Activated naive CD8-positive, alpha-beta T cell treated with anti-CD3 and anti-CD28 coated beads for 36 hours (primary cell): ENCODE results near the gene AUTS2. TPM values are rescaled to one million over a fixed set of nuclear protein-coding genes. Genes with fewer than 3 reads are reported as not detected.

ENCODE experiments used
- DNase-seq: peaks from one replicate; pipeline ENCODE4 v3.0.0; 2021
- H3K27ac Mint-ChIP-seq: one replicate; pipeline ENCODE4 v1.8.0; 2022; ENCODE audit warnings: mild to moderate bottlenecking, moderate library complexity, mixed read lengths
- H3K27me3 Mint-ChIP-seq: one replicate; pipeline ENCODE4 v1.8.0; 2022; ENCODE audit warnings: mild to moderate bottlenecking, mixed read lengths
- H3K36me3 Mint-ChIP-seq: one replicate; pipeline ENCODE4 v1.8.0; 2021; ENCODE audit warnings: mild to moderate bottlenecking, mixed read lengths
- H3K4me1 Mint-ChIP-seq: one replicate; pipeline ENCODE4 v1.8.0; 2021; ENCODE audit warnings: mixed read lengths
- H3K4me3 Mint-ChIP-seq: one replicate; pipeline ENCODE4 v1.8.0; 2022; ENCODE audit warnings: mild to moderate bottlenecking, moderate library complexity, mixed read lengths
- H3K9me3 Mint-ChIP-seq: one replicate; pipeline ENCODE4 v1.8.0; 2022; ENCODE audit warnings: mixed read lengths
- total RNA-seq, 2 experiments: library from RNA; stranded (reverse); gene quantifications; one replicate each; pipeline ENCODE4 v1.2.3, GENCODE V29; 2021

AUTS2 gene
- total RNA-seq, 2 experiments from 2014 or later, result 0.58 to 0.78 TPM

- Mint-ChIP-seq H3K27ac (no peak overlapping the region), H3K9me3 (peaks cover 5% of the 10 kb centered on the region), H3K27me3 (no peaks in the 10 kb centered on the region)
Measured at GRCh38 chr7:70153933-70154332, 555.7 kb downstream of the AUTS2 start.

GRCh38 chr7:70154521-70155180, 556.4 kb downstream of the AUTS2 start:
- Mint-ChIP-seq H3K4me1 (no peaks in the 10 kb centered on the region), H3K27me3 (no peaks in the 10 kb centered on the region), H3K36me3 (no peaks in the 10 kb centered on the region)

More at GRCh38 chr7:70153933-70154332, 555.7 kb downstream of the AUTS2 start:
- no peak for DNase-seq
- Mint-ChIP-seq H3K36me3 (no peaks in the 10 kb centered on the region), H3K4me3 (no peak overlapping the region), H3K4me1 (no peaks in the 10 kb centered on the region)

GRCh38 chr7:70156057-70156456, 557.8 kb downstream of the AUTS2 start:
- Mint-ChIP-seq H3K9me3 (peaks cover 5% of the 10 kb centered on the region), H3K27me3 (no peaks in the 10 kb centered on the region), H3K27ac (no peak overlapping the region), H3K36me3 (no peaks in the 10 kb centered on the region), H3K4me1 (no peaks in the 10 kb centered on the region), H3K4me3 (no peak overlapping the region)
- no peak for DNase-seq

More at GRCh38 chr7:70154521-70155180, 556.4 kb downstream of the AUTS2 start:
- Mint-ChIP-seq H3K27ac (no peak overlapping the region), H3K4me3 (no peak overlapping the region), H3K9me3 (peaks cover 5% of the 10 kb centered on the region)
- DNase-seq, result no peak

GRCh38 chr7:70159121-70159520, 560.8 kb downstream of the AUTS2 start:
- no peaks in the 10 kb centered on the region for H3K36me3 Mint-ChIP-seq
- no peaks in the 10 kb centered on the region for H3K27me3 Mint-ChIP-seq
- H3K4me1 Mint-ChIP-seq, result no peaks in the 10 kb centered on the region
- no peak overlapping the region for H3K4me3 Mint-ChIP-seq
- no peaks in the 10 kb centered on the region for H3K9me3 Mint-ChIP-seq
- DNase-seq, result no peak
- H3K27ac Mint-ChIP-seq, result no peak overlapping the region

- no peaks in the 10 kb centered on the region for H3K4me1 Mint-ChIP-seq
- DNase-seq, result no peak
- no peaks in the 10 kb centered on the region for H3K36me3 Mint-ChIP-seq
- no peak overlapping the region for H3K4me3 Mint-ChIP-seq
- no peaks in the 10 kb centered on the region for H3K27me3 Mint-ChIP-seq
- no peak overlapping the region for H3K27ac Mint-ChIP-seq
- peaks cover 7% of the 10 kb centered on the region for H3K9me3 Mint-ChIP-seq
Measured at GRCh38 chr7:70165477-70166170, 567.3 kb downstream of the AUTS2 start.

- Mint-ChIP-seq H3K27ac (no peak overlapping the region), H3K4me3 (no peak overlapping the region), H3K4me1 (no peaks in the 10 kb centered on the region), H3K36me3 (no peaks in the 10 kb centered on the region), H3K27me3 (no peaks in the 10 kb centered on the region), H3K9me3 (peaks cover 7% of the 10 kb centered on the region)
- DNase-seq, result no peak
Measured at GRCh38 chr7:70171369-70171920, 573.2 kb downstream of the AUTS2 start.

- DNase-seq, result no peak
- Mint-ChIP-seq H3K36me3 (no peaks in the 10 kb centered on the region), H3K4me3 (no peak overlapping the region), H3K27me3 (peaks cover 11% of the 10 kb centered on the region), H3K9me3 (no peaks in the 10 kb centered on the region), H3K4me1 (peaks cover 7% of the 10 kb centered on the region), H3K27ac (no peak overlapping the region)
Measured at GRCh38 chr7:70177166-70177565, 578.9 kb downstream of the AUTS2 start.

- Mint-ChIP-seq H3K36me3 (no peaks in the 10 kb centered on the region), H3K4me3 (no peak overlapping the region), H3K4me1 (peaks cover 7% of the 10 kb centered on the region), H3K9me3 (no peaks in the 10 kb centered on the region), H3K27me3 (peaks cover 11% of the 10 kb centered on the region), H3K27ac (no peak overlapping the region)
- DNase-seq, result no peak
Measured at GRCh38 chr7:70178211-70178610, 579.9 kb downstream of the AUTS2 start.

GRCh38 chr7:70178787-70179186, 580.5 kb downstream of the AUTS2 start:
- Mint-ChIP-seq H3K4me3 (no peak overlapping the region), H3K27me3 (peaks cover 11% of the 10 kb centered on the region), H3K36me3 (no peaks in the 10 kb centered on the region), H3K27ac (no peak overlapping the region), H3K4me1 (peaks cover 7% of the 10 kb centered on the region), H3K9me3 (no peaks in the 10 kb centered on the region)
- DNase-seq, result no peak

- peaks cover 7% of the 10 kb centered on the region for H3K4me1 Mint-ChIP-seq
- no peaks in the 10 kb centered on the region for H3K9me3 Mint-ChIP-seq
- H3K4me3 Mint-ChIP-seq, result no peak overlapping the region
- H3K27me3 Mint-ChIP-seq, result peaks cover 23% of the 10 kb centered on the region
- H3K36me3 Mint-ChIP-seq, result no peaks in the 10 kb centered on the region
- no peak for DNase-seq
- no peak overlapping the region for H3K27ac Mint-ChIP-seq
Measured at GRCh38 chr7:70182521-70182920, 584.2 kb downstream of the AUTS2 start.

GRCh38 chr7:70183278-70183677, 585.0 kb downstream of the AUTS2 start:
- H3K4me1 Mint-ChIP-seq, result peaks cover 2% of the 10 kb centered on the region
- H3K27me3 Mint-ChIP-seq, result peaks cover 23% of the 10 kb centered on the region
- DNase-seq, result no peak
- H3K4me3 Mint-ChIP-seq, result no peak overlapping the region
- no peak overlapping the region for H3K27ac Mint-ChIP-seq
- H3K9me3 Mint-ChIP-seq, result no peaks in the 10 kb centered on the region
- no peaks in the 10 kb centered on the region for H3K36me3 Mint-ChIP-seq

GRCh38 chr7:70188901-70189650, 590.8 kb downstream of the AUTS2 start:
- no peak for DNase-seq
- H3K9me3 Mint-ChIP-seq, result peaks cover 2% of the 10 kb centered on the region
- H3K36me3 Mint-ChIP-seq, result no peaks in the 10 kb centered on the region
- H3K4me1 Mint-ChIP-seq, result no peaks in the 10 kb centered on the region
- H3K27me3 Mint-ChIP-seq, result peaks cover 11% of the 10 kb centered on the region
- H3K27ac Mint-ChIP-seq, result no peak overlapping the region
- no peak overlapping the region for H3K4me3 Mint-ChIP-seq

GRCh38 chr7:70189776-70190175, 591.5 kb downstream of the AUTS2 start:
- Mint-ChIP-seq H3K4me3 (no peak overlapping the region), H3K9me3 (peaks cover 2% of the 10 kb centered on the region), H3K27ac (no peak overlapping the region), H3K4me1 (no peaks in the 10 kb centered on the region), H3K36me3 (no peaks in the 10 kb centered on the region), H3K27me3 (peaks cover 6% of the 10 kb centered on the region)
- DNase-seq, result no peak

- Mint-ChIP-seq H3K27ac (no peak overlapping the region), H3K36me3 (no peaks in the 10 kb centered on the region)
Measured at GRCh38 chr7:70190281-70190680, 592.0 kb downstream of the AUTS2 start.

GRCh38 chr7:70193514-70193913, 595.2 kb downstream of the AUTS2 start:
- Mint-ChIP-seq H3K27ac (no peak overlapping the region), H3K4me1 (no peaks in the 10 kb centered on the region), H3K9me3 (peaks cover 2% of the 10 kb centered on the region), H3K36me3 (no peaks in the 10 kb centered on the region), H3K4me3 (no peak overlapping the region), H3K27me3 (no peaks in the 10 kb centered on the region)
- DNase-seq, result no peak

More at GRCh38 chr7:70190281-70190680, 592.0 kb downstream of the AUTS2 start:
- DNase-seq, result no peak
- Mint-ChIP-seq H3K9me3 (peaks cover 2% of the 10 kb centered on the region), H3K4me3 (no peak overlapping the region), H3K4me1 (no peaks in the 10 kb centered on the region), H3K27me3 (peaks cover 4% of the 10 kb centered on the region)
